Umbilical cord (tissue), 2 donors: ENCODE measurements around the gene SH3GL1. TPM values are rescaled to one million over a fixed set of nuclear protein-coding genes. Genes with fewer than 3 reads are reported as not detected.
"Not testable (repeated sequence)": the region's sequence is repeated elsewhere in the genome, so short reads cannot be mapped to it uniquely, and the experiment has no call there.

Experiments used
- DNase-seq: peaks from one replicate; pipeline ENCODE4 v3.0.0-alpha.2; 2015; ENCODE audit warnings: low spot score
- total RNA-seq: library from RNA; depleted of rRNA; stranded (reverse); fragments of >200 nt; gene quantifications from one replicate; pipeline ENCODE4 v1.2.3, GENCODE V29; 2014; ENCODE audit warnings: low replicate concordance; ENCODE audit not compliant: insufficient read depth

SH3GL1 gene
- total RNA-seq, 1 donor from 2014 or later: 21.9 TPM

DNA sequence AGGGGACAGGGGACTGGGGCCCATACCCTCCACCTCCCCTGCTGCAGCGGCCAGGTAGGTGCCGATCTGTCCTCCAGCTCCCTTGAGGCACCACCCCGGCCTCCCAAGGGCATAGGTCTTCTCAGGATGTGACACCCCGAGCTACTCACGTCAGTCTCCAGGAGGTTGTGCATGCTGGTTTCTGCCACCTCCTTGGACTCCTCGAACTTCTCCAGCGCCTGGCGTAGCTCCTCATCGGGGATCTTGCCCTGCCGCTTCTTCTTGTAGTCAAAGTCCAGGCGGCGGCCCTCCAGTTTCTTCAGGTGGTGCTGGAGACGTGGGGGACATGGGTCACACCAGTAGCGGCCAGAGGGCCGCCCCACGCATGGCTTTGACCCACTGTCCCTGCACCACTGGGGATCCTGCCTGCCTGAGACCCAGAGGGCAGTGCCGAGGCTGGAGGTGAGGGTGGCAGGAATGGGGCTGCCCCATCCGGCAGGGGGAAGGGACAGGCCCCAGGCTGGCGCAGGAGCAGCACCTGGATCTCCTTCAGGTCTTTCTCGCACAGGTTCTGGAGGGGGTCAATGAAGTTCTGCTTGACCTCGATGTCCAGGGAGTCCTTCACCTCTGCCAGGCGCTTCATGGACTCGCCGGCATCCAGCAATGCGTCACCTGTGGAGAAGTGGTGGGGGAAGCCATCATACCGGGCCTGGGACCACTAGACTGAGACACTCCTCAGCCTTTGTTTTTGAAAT is 36.6 kb downstream of the SH3GL1 start:
- DNase-seq: no peak

DNA sequence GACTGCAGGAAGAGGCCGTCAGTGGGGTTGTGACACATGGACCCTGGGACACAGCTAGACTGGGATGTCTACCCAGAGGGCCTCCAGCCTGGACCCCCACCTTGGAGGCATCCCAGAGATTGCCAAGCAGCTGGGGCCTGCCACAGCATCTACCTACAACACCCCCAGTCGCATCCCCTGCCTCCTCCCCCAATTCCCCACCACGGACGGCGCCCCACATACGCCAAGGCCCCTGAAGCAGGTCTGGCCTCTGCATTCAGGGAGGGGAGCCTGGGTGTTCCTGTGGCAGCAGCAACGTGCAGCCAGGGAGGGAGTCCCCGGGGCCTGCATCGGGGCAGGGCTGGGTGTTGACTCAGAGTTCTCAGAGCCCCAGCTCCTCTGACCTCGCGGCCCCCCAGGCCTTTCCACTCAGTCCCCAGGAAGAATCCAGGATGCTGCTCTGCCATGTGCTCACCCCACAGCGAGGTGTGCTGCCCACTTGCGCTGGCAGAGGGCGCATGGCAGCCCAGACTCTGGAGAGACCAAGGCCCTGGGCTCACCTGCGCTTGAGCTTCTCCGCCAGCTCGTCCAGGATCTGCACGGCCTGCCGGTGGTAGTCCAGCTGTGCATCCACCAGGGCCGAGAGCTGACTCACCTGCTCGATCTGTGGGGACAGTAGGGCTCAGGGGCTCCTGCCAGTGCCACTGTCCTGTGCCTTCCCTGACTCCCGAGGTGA is 37.4 kb downstream of the SH3GL1 start:
- DNase-seq: no peak

GRCh38 chr19:4362101-4362828 is 38.1 kb downstream of the SH3GL1 start:
- no peak for DNase-seq

DNA sequence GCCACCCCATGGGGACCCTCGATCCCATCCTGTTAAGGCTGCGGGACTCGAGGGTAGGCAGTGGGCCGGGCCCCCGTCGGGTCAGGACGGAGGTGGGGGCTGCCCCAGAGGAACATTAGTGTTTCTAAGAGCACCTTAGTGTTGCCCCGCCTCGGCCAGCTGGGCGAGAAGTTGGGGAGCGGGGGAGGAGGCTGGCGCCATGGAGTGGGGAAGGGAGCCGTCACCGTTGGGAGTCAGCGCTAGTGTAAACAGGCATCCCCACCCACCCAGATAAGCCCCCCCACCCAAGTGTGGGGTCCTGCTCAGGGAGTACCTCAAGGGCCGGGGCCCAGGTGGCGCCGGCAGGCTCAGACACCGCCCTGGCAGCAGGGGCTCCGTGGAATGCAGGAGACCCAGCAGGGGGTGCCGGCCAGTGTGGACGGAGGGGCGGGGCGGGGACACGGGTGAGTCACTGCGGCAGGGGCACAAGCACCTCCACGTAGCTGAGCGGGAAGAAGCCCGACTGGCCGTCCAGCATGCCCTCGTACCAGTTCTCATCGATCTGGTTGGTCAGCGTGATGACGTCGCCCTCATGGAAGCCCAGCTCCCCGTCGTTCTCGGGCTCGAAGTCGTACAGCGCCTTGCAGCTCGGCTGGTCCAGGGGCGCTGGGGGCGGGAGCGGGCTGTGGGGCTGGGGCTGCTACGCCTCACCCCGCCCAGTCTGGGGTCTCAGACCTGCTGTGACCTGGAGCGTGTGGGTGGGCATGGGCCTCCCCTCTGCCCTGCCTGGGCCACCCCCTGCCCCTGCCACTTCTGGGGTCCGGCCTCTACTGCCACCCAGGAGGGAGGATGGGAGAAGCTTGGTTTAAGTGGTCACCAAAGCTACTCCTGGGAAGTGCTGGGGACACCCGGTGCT is 38.9 kb downstream of the SH3GL1 start:
- DNase-seq: no peak

DNA sequence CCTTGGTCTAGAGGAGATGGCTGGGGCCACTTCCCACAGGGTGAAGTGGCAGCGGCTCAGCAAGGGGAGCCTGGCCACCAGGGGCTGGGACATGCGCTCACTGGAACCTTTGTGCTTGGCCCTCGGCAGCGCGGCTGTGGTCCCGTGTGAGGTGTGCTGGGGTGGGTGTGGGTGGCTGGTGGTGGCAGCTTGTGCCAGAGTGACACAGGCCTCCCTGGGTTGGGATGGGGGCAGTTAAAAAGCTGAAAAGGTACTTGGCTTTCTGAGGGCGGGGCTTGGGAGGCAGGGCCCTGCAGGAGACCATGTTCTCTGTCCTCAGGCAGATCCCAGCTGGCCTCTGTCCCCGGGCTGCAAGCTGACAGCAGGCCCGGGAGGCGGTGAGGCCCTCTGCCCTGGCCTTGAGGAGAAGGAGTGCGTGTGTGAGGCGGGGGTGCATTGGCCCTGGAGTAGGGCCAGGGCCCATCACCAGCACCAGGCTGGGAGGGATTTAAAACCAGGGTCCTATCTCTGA is 39.7 kb downstream of the SH3GL1 start:
- no peak for DNase-seq

DNA sequence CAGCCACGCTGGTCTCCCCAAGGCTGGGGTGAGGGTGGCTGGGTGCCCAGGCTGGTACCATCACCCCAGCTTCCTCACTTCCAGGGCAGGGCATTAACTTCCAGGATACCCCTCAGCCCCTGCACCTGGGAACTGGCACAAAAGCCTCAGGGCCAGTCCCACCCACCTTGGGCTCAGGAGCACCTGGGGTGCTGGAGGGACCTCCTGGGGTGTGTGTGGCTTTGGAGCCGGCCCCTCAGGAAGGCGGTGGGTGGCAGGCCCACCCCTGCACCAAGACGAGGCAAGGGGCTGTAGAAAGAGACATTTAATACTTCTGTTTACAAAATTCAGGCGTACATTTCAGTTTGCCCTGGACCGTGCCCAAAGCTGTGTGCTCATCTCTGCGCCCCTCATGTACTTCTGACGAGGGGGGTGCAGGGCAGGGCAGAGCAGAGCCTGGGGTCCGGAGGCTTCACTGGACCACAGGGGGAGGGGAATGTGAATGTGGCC is 40.2 kb downstream of the SH3GL1 start:
- DNase-seq: no peak

DNA sequence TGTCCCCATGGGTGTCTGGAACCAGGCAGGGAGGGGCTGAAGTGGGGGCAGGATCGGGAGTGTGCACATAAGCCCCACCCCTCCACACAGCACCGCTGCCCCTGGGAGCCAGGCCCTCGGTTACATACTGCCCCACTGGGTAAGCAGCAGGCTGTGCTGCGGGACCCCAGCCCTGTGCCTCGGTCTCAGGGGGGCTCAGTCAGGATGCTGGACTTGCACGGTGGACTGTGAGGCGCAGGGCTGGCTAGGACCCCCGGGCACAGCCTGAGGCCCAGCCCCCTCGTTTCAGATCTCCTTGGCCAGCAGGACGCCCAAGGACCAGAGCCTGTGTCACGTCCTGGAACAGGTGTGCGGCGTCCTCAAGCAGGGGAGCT is 40.7 kb downstream of the SH3GL1 start:
- no peak for DNase-seq

GRCh38 chr19:4358709-4359626 is 41.4 kb downstream of the SH3GL1 start:
- no peak for DNase-seq

GRCh38 chr19:4357921-4358326 is 42.4 kb downstream of the SH3GL1 start:
- DNase-seq: no peak

GRCh38 chr19:4357095-4357797 is 43.1 kb downstream of the SH3GL1 start:
- no peak for DNase-seq

DNA sequence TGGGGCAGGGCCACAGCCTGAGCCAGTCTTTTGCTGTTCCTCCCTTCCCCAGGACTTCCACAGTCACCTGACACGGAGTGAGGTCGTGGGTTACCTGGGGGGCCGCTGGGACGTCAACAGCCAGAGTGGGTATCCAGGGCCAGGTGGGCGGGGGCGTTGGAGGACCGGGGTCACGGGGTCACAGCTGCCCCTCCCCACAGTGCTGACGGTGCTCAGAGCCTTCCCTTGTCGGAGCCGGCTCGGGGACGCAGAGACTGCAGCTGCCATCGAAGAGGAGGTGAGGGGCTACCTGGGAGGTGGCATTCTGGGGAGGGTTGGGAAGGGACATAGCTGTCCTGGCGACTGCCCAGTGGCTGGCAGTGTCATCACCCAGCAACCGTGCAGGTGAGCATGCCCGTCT is 45.5 kb downstream of the SH3GL1 start:
- no peak for DNase-seq

DNA sequence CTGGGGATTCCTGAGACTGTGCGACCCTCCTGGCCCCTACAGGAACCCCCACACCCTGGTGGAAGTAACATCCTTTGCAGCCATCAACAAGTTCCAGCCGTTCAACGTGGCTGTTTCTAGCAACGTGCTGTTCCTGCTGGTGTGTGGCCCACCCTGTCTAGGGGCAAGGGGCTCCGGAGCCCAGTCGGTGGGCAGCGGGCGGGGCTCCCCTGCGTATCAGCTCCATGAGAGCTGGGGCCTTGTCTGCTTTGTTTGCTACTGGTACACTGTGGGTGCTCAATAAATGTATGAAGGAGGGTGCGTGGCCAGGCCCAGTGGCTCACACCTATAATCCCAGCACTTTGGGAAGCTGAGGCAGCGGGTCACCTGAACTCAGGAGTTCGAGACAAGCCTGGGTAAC is 46.1 kb downstream of the SH3GL1 start:
- no peak for DNase-seq

GRCh38 chr19:4352701-4353121 is 47.6 kb downstream of the SH3GL1 start:
- peak; percentile 53 for DNase-seq

GRCh38 chr19:4350726-4351125 is 49.6 kb downstream of the SH3GL1 start:
- DNase-seq: no peak

DNA sequence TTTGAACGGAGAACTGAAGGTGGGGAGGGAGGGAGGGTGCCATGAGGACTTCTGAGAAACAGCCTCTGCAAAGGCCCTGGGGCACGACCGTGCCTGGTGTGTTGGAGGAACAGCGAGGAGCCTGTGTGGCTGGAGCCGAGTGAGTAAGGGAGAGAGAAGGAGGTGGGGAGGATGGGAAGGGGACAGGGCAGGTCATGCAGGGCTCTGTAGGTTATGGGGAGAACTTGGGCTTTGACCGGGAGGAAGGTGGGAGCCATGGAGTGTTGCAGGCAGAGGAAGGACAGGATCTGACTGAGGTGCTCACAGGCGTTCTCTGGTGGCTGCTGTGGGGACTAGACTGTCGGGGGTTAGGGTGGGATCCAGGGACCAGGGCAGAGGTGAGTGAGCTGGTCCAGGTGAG is 50.2 kb downstream of the SH3GL1 start:
- DNase-seq: no peak

GRCh38 chr19:4349225-4349624 is 51.1 kb downstream of the SH3GL1 start:
- not testable (repeated sequence) for DNase-seq

DNA sequence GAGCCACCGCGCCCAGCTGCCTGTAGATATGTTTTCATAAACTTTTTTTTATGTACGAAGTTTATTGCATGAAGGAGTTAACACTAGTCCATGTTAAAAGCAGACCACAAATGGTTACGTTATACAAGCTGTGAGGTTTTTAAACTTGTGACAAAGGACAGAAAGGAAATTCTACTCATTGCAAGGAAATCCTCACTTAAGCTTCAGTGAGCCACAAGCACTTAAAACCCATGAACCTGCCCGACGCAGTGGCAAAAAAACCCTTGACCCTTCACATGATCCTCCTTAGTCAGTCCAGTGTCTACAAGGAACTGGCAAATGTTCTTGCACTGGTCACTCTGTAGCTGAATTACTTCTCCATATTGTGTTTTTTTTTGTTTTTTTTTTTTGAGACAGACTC is 52.8 kb downstream of the SH3GL1 start:
- DNase-seq: no peak

GRCh38 chr19:4346020-4346383 is 54.3 kb downstream of the SH3GL1 start:
- DNase-seq: no peak

GRCh38 chr19:4345342-4346019 is 54.9 kb downstream of the SH3GL1 start:
- no peak for DNase-seq
